Right renal cortex interstitium (tissue), 3 donors: ENCODE measurements around the gene SMTNL2. TPM values are rescaled to one million over a fixed set of nuclear protein-coding genes. Genes with fewer than 3 reads are reported as not detected.
"Not testable (repeated sequence)": the region's sequence is repeated elsewhere in the genome, so short reads cannot be mapped to it uniquely, and the experiment has no call there.

ENCODE experiments used
- DNase-seq, 3 donors: peaks; one replicate each; pipeline ENCODE4 v3.0.0-alpha.2; 2013; ENCODE audit warnings: low read depth in 3 of 3, low spot score in 2 of 3
- polyA plus RNA-seq, 3 donors: library from polyadenylated mRNA; unstranded; fragments of 120-200 nt; gene quantifications; one replicate each; pipeline ENCODE4 v1.2.1, GENCODE V29; 2013; ENCODE audit not compliant: insufficient read length in 3 of 3

SMTNL2 gene
- polyA plus RNA-seq, 3 donors: 48.1 to 55.6 (median 52.2) TPM

- DNase-seq: no peak
Observed at GRCh38 chr17:4559139-4559791, 25.1 kb upstream of the SMTNL2 start.

GRCh38 chr17:4559966-4560365 lies 24.4 kb upstream of the SMTNL2 start:
- DNase-seq: no peak

- DNase-seq: no peak
Observed at GRCh38 chr17:4560421-4560820, 23.9 kb upstream of the SMTNL2 start, which contains the start of gene GGT6. GGT6 (minus strand) TSS chr17:4560577; CDS start chr17:4560521, 56 bp downstream.

- no peak for DNase-seq
Observed at GRCh38 chr17:4560837-4561256, 23.5 kb upstream of the SMTNL2 start.

GRCh38 chr17:4562015-4562969 lies 22.0 kb upstream of the SMTNL2 start:
- DNase-seq: no peak

- DNase-seq: no peak
Observed at GRCh38 chr17:4565209-4566141, 18.9 kb upstream of the SMTNL2 start.

- DNase-seq: peak in 1 of 3 donors; percentile 76
Observed at GRCh38 chr17:4566785-4567184, 17.5 kb upstream of the SMTNL2 start.

- no peak for DNase-seq
Observed at GRCh38 chr17:4569591-4569990, 14.7 kb upstream of the SMTNL2 start.

GRCh38 chr17:4572131-4572530 lies 12.2 kb upstream of the SMTNL2 start:
- DNase-seq: no peak

- DNase-seq: no peak
Observed at GRCh38 chr17:4573115-4573514, 11.2 kb upstream of the SMTNL2 start.

GRCh38 chr17:4573669-4574068 lies 10.7 kb upstream of the SMTNL2 start:
- DNase-seq: no peak

- no peak for DNase-seq
Observed at GRCh38 chr17:4574448-4575045, 9.8 kb upstream of the SMTNL2 start.

GRCh38 chr17:4576161-4576558 lies 8.2 kb upstream of the SMTNL2 start:
- no peak for DNase-seq

- DNase-seq: no peak
Observed at GRCh38 chr17:4576729-4577322, 7.5 kb upstream of the SMTNL2 start.

GRCh38 chr17:4577386-4577993 lies 6.8 kb upstream of the SMTNL2 start:
- DNase-seq: no peak

- DNase-seq: not testable (repeated sequence)
Observed at GRCh38 chr17:4578349-4578748, 6.0 kb upstream of the SMTNL2 start.

GRCh38 chr17:4579678-4580077 lies 4.7 kb upstream of the SMTNL2 start:
- DNase-seq: no peak

GRCh38 chr17:4580291-4580690 lies 4.0 kb upstream of the SMTNL2 start:
- no peak for DNase-seq

- no peak for DNase-seq
Observed at GRCh38 chr17:4582101-4582501, 2.2 kb upstream of the SMTNL2 start.
